Urinary bladder (tissue), 4 donors: ENCODE measurements around the gene RALGPS1. TPM values are rescaled to one million over a fixed set of nuclear protein-coding genes. Genes with fewer than 3 reads are reported as not detected.

Experiments used
- DNase-seq: peaks from one replicate; pipeline ENCODE4 v3.0.0-alpha.2; 2015; ENCODE audit errors: extremely low spot score
- H3K27ac ChIP-seq: one replicate; pipeline ENCODE4 v1.5.1; 2013; ENCODE audit warnings: low read depth, mild to moderate bottlenecking, moderate library complexity
- H3K36me3 ChIP-seq: one replicate; pipeline ENCODE4 v1.6.1; 2013; ENCODE audit warnings: mild to moderate bottlenecking, moderate library complexity; ENCODE audit not compliant: insufficient read depth
- H3K4me1 ChIP-seq: one replicate; pipeline ENCODE4 v1.6.1; 2013; ENCODE audit warnings: mild to moderate bottlenecking, moderate library complexity; ENCODE audit not compliant: insufficient read depth
- H3K4me3 ChIP-seq: one replicate; pipeline ENCODE4 v1.5.1; 2013; ENCODE audit warnings: low read depth, low read length
- WGBS: extraction: QIAGEN DNeasy Blood & Tissue Kit; methylation state at CpG from one replicate; pipeline ENCODE4 v1.1.7; 2013; 5-methylcytosine and 5-hydroxymethylcytosine counted together
- polyA plus RNA-seq: library from polyadenylated mRNA; stranded (reverse); fragments of 200-250 nt; gene quantifications from one replicate; pipeline ENCODE4 v1.2.3, GENCODE V29; 2013
- total RNA-seq: library from RNA; depleted of rRNA; stranded (reverse); fragments of >200 nt; gene quantifications from one replicate; pipeline ENCODE4 v1.2.3, GENCODE V29; 2014
- donor health status: healthy with polysubstance abuse.
- donor health status: healthy.

Gene RALGPS1
- total and polyA plus RNA-seq, 2 donors: 8.9 to 21.8 TPM

DNA sequence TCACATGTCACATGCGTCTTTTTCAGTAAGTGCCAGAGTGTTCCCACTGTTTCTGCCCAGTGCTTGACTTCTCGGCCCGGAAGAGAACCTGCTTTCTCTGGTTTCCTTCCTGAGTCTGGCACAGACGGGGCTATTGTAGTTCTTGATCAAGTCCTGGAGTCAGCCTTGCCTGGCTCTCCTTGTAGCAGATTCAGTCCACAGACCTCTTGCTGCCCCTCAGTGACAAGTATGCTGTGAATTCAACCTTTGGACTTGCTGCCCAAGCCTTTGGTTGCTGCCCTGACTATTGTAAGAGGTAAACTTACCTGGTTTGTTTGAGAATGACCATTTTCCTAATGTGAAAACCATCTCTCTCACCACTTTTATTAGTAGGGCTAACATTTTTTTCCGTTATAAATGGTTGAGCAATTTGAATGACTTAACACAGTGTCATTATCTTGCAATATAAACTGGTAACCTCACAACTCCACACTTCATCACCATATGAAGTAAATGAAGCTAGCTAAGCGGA is 29.4 kb upstream of the RALGPS1 start:
- Histone ChIP-seq H3K4me1 (no peaks in the 10 kb centered on the region), H3K36me3 (peaks cover 1% of the 10 kb centered on the region), H3K4me3 (no peak overlapping the region), H3K27ac (no peak overlapping the region)
- no peak for DNase-seq
- WGBS: 80% methylated on average over 6 of the region's 6 CpGs

DNA sequence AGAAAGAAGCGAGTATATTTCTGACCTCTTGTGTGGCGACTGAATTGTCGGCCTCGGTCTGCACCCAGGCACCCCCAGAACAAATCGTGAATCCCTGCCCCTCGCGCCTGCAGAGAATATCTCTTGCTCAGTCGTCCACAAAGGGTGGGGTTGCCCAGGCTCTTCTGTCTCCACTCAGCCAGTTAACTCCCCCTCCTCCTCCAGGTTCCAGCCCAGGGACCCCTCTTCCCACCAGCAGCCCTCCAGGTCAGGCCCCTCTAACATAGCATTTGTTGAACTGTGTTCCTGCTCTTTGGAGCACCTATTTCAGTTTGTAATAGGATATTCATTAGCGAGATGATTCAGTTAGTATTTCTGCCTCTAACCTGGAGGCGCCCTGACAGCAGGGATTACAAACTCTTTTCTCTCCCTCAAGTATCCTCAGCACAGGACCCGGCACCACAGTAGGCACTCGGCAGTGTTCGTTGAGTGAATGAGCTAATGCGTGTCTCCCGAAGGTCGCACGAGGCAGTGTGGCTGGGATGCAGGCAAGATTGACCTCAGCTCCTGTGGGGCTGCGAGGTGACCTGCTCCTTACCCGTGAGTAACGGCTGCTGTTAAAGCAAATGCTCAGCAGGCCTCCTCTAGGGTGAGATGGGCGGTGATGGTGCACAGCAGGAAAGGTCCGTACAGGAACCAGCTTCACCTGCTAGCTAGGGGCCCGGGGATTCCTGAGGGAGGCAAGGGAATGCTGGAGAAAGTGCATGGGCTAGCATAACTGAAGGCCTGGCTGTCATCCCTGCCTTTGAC is 28.4 kb upstream of the RALGPS1 start:
- WGBS: 70% methylated on average over 23 of the region's 23 CpGs
- Histone ChIP-seq H3K4me3 (no peak overlapping the region), H3K36me3 (no peaks in the 10 kb centered on the region), H3K4me1 (no peaks in the 10 kb centered on the region), H3K27ac (no peak overlapping the region)
- no peak for DNase-seq

DNA sequence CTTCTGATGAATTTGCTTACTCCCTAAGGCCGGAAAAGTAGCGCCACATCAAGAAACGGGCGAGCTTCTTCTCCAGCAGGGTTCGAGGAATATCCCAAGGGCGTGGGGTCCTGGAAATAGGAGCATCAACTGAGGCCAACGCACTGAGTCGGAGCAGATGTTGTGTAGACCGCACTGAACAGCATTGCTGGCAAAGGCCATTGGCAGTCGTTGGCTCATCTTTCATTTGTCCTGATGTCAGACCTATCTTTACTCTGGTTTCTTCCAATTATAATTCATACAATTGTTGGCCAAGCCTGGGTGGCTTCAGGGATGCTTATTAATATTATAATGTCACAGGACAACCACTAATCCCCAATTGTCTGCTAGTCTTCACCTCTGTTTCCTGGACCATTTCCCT is 27.7 kb upstream of the RALGPS1 start:
- Histone ChIP-seq H3K4me1 (no peaks in the 10 kb centered on the region), H3K27ac (no peak overlapping the region), H3K36me3 (no peaks in the 10 kb centered on the region), H3K4me3 (no peak overlapping the region)
- WGBS: 81% methylated on average over 10 of the region's 10 CpGs
- no peak for DNase-seq

DNA sequence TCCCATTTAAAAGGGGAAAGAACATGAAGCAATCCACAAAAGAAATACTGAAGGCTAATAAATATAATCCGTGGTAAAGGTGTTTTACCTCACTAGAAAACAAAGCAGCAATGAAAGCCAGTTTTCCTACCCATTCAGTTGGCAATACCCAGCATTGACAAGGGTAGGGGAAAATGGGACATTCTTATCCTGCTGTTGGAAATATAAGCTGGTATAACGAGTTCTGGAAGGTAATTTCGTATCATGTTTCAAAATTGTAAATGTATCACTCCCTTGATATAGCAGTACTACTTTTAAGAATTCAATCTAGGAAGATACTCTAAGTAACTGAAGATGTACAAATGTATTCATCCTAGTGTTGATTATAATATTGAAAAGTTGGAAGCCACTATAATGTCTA is 22.9 kb upstream of the RALGPS1 start:
- no peak for DNase-seq
- H3K36me3 ChIP-seq: no peaks in the 10 kb centered on the region
- no peak overlapping the region for H3K4me3 ChIP-seq
- H3K4me1 ChIP-seq: no peaks in the 10 kb centered on the region
- H3K27ac ChIP-seq: no peak overlapping the region
- 83% methylated on average over 3 of the region's 3 CpGs for WGBS

DNA sequence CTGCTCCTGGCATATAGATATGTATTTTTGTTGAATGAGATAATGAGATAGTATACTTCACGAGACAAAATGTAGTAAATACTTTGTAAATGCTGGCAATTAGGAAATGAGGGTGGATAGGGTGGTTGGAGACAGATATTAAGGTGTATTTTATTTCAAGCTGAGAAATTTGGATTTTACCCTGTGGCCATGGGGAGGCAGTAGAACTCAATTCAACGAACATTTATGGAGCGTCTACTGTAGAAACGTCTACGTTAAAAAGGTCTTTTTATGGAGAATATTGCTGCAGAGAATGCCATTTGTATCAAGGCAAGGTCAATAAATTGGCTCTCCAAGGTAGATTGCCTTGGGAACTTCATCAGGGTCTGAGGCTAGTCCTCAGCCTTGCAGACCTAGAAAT is 21.5 kb upstream of the RALGPS1 start:
- DNase-seq: no peak
- WGBS: 37% methylated on average over 5 of the region's 5 CpGs
- no peak overlapping the region for H3K27ac ChIP-seq
- no peaks in the 10 kb centered on the region for H3K4me1 ChIP-seq
- no peaks in the 10 kb centered on the region for H3K36me3 ChIP-seq
- no peak overlapping the region for H3K4me3 ChIP-seq

DNA sequence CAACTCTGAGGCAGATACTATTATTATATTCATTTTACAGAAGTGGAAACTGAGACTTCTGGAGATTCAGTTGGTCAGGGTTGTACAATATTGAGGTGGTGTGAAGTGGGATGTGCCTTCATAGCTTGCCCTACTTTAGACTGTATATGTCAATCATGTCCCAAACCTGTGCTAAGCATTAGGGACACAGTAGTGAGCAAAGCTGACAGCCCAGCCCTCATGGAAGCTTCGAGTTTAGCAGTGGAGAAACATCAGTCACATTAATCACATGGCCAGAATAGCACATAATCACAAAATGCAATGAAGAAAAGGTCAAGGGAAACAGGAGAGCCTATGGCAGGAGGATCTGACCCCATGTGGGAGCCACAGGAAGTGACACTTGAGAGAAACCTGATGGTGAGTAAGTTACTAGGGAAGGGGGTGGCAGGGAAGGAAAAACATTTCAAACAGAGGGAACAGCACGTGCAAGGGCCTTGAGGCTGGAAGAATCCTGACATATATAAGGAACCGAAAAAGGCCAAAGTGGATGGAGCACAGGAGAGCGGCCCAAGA is 20.5 kb upstream of the RALGPS1 start:
- H3K36me3 ChIP-seq: no peaks in the 10 kb centered on the region
- 78% methylated on average over 4 of the region's 4 CpGs for WGBS
- no peak overlapping the region for H3K4me3 ChIP-seq
- no peaks in the 10 kb centered on the region for H3K4me1 ChIP-seq
- H3K27ac ChIP-seq: no peak overlapping the region
- DNase-seq: no peak

DNA sequence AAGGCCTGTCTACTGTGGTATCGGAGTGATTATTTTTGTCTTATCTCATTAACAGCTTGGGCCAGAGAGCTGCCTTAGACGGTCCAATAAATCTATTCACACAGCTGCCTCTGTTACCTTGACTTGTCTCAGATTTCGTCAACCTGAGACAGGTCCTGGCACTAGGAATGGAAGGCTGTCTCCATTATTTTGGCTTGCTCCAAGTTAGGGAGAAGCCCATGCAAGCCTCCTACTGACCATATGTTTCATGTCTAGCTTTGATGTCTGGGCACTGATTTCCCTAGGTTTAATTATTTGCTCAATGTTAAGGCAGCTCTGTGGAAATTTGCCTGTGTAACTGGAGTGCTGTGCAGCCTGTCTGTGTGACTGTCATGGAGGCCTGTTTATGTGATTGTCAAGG is 12.4 kb upstream of the RALGPS1 start:
- Histone ChIP-seq H3K27ac (no peak overlapping the region), H3K4me3 (no peak overlapping the region), H3K4me1 (no peaks in the 10 kb centered on the region), H3K36me3 (no peaks in the 10 kb centered on the region)
- WGBS: 50% methylated on average over 3 of the region's 3 CpGs
- DNase-seq: no peak

DNA sequence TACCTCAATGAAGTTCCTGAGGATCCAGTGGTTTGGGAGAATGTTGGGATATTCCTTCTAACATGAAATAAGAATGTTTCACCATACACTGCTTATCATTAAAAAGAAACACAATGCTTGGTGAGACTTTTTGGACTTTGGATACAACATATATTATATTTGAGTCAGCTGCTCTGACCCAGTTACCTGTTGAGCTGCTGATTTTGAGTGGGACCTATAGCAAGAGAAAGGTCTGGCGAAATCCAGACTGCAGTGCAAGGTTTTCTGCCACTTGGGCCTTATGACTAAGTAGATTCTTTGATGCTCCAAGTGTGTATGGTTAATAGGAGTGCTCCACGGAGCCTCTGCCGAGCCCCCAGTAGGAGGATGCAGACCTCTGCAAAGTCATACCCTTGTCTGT is 10.0 kb upstream of the RALGPS1 start:
- H3K4me3 ChIP-seq: no peak overlapping the region

DNA sequence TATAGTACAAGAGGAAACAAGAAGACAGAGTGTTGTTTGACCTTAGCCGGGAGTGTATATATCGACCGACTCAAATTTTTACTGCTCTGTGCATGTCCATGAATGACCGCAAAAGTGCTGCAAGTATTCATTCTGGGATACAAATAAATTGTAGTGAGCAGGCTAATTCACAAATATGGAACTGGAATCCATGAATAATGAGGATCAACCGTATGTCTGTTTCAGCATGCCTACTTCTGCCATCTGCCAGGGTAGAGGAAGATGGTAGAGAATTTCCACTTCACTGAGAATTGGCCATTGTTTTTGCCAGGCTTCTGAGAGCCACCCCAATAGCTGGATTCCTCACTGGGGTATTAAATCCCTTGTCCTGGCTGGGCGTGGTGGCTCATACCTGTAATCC is 8.5 kb upstream of the RALGPS1 start:
- Histone ChIP-seq H3K27ac (no peak overlapping the region), H3K4me3 (no peak overlapping the region), H3K36me3 (no peaks in the 10 kb centered on the region), H3K4me1 (no peaks in the 10 kb centered on the region)
- WGBS: 64% methylated on average over 6 of the region's 6 CpGs
- no peak for DNase-seq

More for the DNA sequence above, 10.0 kb upstream of the RALGPS1 start:
- H3K4me1 ChIP-seq: no peaks in the 10 kb centered on the region
- H3K36me3 ChIP-seq: no peaks in the 10 kb centered on the region
- 86% methylated on average over 3 of the region's 3 CpGs for WGBS
- no peak for DNase-seq
- H3K27ac ChIP-seq: no peak overlapping the region

DNA sequence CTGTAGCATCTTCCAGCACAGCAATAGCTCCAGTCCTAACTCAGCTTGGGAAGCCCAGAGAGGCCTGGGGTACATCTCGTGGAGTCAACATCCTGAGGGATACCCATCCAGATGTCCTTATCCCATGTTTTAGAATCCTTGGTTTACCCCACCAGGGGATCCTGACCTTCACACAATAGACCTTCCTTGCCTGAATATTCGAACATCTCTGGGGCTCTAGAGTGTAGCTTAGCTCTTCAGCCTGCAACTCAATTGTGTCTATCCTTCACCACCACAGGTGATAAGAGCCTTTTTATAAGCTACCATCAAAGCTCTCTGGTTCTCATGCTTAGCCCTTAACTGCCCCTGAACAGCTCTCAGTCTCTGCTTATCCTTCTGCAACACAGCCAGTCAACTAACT is 7.5 kb upstream of the RALGPS1 start:
- Histone ChIP-seq H3K4me1 (no peaks in the 10 kb centered on the region), H3K4me3 (no peak overlapping the region), H3K27ac (no peak overlapping the region), H3K36me3 (no peaks in the 10 kb centered on the region)
- DNase-seq: no peak
- 62% methylated on average over 2 of the region's 2 CpGs for WGBS

DNA sequence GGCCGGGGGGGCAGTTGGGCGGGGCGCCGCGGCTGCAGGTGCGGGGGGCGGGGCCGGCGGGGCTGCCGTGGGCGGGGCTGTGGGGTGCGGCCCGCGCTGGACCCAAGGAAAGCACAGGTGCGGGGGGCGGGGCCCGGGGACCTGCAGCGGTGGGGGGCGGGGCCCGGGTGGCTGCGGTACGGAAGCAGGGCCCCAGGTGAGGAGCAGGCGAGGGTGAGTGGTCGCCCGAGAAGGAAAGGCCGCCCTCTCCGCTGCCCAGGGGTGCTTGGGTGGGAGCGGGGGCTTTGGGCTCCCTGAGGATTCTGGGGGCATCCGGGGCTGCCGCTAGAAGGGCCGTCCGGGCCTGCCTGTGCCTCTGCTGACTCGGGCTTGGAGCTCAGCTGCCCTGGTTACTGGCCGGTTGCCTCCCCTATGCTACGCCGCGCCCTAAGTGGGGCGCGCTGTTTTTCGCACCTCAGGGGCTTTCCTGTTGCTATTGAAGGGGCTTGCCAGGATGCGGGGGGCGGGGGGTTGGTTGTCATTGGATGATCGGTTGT is 767 bp downstream of the RALGPS1 start:
- DNase-seq: no peak
- Histone ChIP-seq H3K4me3 (peak overlapping the region; percentile 92), H3K36me3 (no peaks in the 10 kb centered on the region), H3K27ac (peak overlapping the region; percentile 14), H3K4me1 (no peaks in the 10 kb centered on the region)
- 5% methylated on average over 40 of the region's 43 CpGs for WGBS

DNA sequence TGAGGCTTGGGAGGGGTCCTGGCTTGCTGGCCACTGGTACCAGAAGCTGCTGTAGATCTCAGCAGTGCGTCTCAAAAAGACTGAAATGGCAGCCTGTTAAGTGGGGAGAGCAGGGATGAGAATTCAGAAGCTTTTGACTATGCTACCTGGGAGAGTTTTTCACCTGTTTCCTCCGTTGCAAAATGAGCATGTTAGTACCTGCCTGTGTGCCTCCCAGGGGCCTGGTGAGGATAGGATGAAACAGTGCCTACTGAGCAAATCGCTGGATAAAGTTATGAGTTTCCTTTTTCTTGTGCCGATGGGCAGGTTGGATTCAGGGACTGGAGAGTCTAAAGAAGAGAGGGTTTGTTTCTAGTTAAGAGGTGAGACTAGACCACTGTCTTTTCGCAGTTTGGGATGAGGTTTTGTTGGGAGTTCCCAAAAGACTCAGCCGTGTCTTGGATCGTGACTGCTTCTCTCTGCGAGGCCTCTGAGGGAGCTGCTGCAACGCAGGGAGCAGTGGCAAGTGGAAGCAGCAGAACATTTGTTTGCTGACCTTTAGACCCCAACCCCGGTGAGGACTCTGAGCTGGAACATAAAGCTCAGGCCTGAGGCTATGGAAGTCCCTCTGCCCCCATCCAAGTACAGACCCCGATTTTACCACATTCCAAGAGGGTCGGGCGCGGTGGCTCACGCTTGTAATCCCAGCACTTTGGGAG is 1.4 kb downstream of the RALGPS1 start:
- H3K36me3 ChIP-seq: no peaks in the 10 kb centered on the region
- H3K4me1 ChIP-seq: no peaks in the 10 kb centered on the region
- DNase-seq: no peak
- WGBS: 76% methylated on average over 15 of the region's 15 CpGs
- no peak overlapping the region for H3K4me3 ChIP-seq
- no peak overlapping the region for H3K27ac ChIP-seq

DNA sequence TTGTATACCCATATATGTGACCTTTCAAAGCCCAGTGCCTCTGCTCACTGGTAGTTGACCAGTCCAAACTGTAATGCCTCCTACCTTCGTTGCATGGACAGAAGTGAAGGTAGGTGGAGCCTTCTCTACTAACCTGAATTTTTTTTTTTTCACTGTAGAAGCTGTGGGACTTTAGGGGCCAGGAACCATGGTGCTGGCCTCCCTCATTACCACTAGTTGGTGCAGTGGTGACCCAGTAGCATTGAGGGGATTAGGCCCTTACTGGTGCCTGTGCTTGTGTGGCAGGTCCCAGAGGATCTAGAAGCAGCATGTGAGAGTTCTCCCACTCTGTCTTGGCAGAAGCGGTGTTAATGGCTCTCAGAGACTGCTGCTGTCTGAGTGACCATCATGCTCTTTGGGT is 2.3 kb downstream of the RALGPS1 start:
- no peak for DNase-seq
- H3K4me3 ChIP-seq: no peak overlapping the region
- WGBS: 79% methylated on average over 2 of the region's 2 CpGs
- H3K27ac ChIP-seq: no peak overlapping the region
- H3K36me3 ChIP-seq: no peaks in the 10 kb centered on the region
- H3K4me1 ChIP-seq: no peaks in the 10 kb centered on the region

DNA sequence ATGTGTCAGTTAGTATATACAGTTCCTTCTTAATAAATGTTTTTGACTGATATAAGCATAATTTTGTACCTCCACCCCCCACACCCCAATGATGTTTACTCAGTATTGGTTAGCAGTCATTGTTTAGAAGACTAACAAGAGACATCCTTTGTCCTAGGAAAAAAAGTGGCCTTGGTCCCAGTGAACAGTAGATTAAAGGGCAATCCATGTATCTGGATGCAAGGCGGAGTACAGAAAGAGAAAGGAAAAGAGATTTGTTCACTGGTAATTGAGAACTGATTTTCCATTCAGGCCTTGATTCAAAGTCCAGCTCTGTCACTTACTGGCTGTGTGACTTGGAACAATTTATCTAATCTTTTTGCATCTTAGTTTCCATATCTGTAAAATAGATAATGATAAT is 4.6 kb downstream of the RALGPS1 start:
- Histone ChIP-seq H3K36me3 (no peaks in the 10 kb centered on the region), H3K27ac (no peak overlapping the region), H3K4me3 (no peak overlapping the region), H3K4me1 (no peaks in the 10 kb centered on the region)
- 89% methylated on average over 1 of the region's 1 CpG for WGBS
- no peak for DNase-seq
